NCI-H146 (cell line): ENCODE results near the gene GPR139.

Source experiments
- DNase-seq: peaks from one replicate; lab custom pipeline; 2025; lab: John Stamatoyannopoulos, UW

The GPR139 gene

GRCh38 chr16:20073203-20074098 lies at the start of gene GPR139:
TSS of gene GPR139 (minus strand) at chr16:20073890. CDS start at chr16:20073616, 274 bp downstream.
- DNase-seq, result peak; percentile 19

GRCh38 chr16:20122011-20122410 lies 48.3 kb upstream of the GPR139 start:
- DNase-seq, result no peak

GRCh38 chr16:20114356-20114755 lies 40.7 kb upstream of the GPR139 start:
- no peak for DNase-seq

GRCh38 chr16:20111143-20111542 lies 37.5 kb upstream of the GPR139 start:
- no peak for DNase-seq

GRCh38 chr16:20107083-20107482 lies 33.4 kb upstream of the GPR139 start:
- DNase-seq, result no peak

GRCh38 chr16:20104563-20105183 lies 31.0 kb upstream of the GPR139 start:
- DNase-seq, result no peak

GRCh38 chr16:20102521-20102920 lies 28.8 kb upstream of the GPR139 start:
- DNase-seq, result no peak

GRCh38 chr16:20102021-20102420 lies 28.3 kb upstream of the GPR139 start:
- no peak for DNase-seq

- no peak for DNase-seq
Observed at GRCh38 chr16:20099375-20099774, 25.7 kb upstream of the GPR139 start.

GRCh38 chr16:20094157-20094556 lies 20.5 kb upstream of the GPR139 start:
- DNase-seq, result no peak

- DNase-seq, result no peak
Observed at GRCh38 chr16:20089246-20089965, 15.7 kb upstream of the GPR139 start.

- DNase-seq, result no peak
Observed at GRCh38 chr16:20084624-20085226, 11.0 kb upstream of the GPR139 start.

- no peak for DNase-seq
Observed at GRCh38 chr16:20079106-20079505, 5.4 kb upstream of the GPR139 start.

GRCh38 chr16:20075243-20075642 lies 1.6 kb upstream of the GPR139 start:
- DNase-seq, result no peak

GRCh38 chr16:20074099-20074991 lies 655 bp upstream of the GPR139 start:
- DNase-seq, result peak; percentile 9

GRCh38 chr16:20072874-20073202 lies 852 bp downstream of the GPR139 start:
- no peak for DNase-seq

- no peak for DNase-seq
Observed at GRCh38 chr16:20072146-20072873, 1.4 kb downstream of the GPR139 start.

- no peak for DNase-seq
Observed at GRCh38 chr16:20064931-20065330, 8.8 kb downstream of the GPR139 start.

- no peak for DNase-seq
Observed at GRCh38 chr16:20064520-20064919, 9.2 kb downstream of the GPR139 start.

- no peak for DNase-seq
Observed at GRCh38 chr16:20061132-20061531, 12.6 kb downstream of the GPR139 start.

GRCh38 chr16:20056436-20056835 lies 17.3 kb downstream of the GPR139 start:
- no peak for DNase-seq
